ENCODE measurements around the gene PIM3.

DNA sequence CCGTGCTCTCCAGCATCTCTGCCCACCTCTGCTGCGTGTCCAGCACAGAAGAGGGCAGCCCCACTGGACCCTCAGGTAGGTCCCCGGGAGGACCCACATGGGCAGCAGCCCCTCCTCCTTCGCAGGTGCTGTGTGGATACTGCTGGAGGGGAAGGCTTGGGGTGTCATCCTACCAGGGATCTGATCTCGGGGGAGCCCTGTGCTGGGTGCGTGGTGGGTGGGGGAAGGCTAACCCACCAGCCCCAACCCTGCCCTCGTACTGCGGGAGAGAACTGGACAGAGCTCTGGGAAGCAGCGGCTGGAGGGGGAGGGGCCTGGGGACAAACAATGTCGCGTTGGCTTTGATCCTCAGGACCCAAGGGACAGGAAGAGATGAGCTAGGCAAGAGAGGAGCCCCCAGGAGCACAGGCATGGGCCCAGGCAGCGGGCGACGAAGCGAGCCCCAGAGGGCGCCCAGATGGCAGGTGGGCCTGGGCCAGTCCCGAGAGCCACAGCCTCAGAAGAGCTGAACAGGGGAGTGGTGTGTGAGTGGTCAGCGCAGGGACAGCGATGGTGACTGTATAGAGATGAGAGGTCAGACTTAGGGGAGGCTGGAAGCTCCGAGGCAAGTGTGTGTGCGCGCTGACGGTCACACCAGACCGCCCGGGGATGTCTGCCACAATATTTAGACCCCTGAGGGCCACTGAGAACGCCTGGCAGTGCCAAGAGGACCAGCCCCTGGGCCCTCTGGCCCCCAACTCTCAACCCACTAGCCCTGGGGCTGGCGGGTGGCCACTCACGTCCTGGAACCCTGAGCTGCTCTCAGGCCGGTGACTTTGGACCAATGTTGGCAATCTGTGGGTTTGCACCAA, 1.4 kb upstream of the PIM3 start:
- TF ChIP-seq, protein P1, sequence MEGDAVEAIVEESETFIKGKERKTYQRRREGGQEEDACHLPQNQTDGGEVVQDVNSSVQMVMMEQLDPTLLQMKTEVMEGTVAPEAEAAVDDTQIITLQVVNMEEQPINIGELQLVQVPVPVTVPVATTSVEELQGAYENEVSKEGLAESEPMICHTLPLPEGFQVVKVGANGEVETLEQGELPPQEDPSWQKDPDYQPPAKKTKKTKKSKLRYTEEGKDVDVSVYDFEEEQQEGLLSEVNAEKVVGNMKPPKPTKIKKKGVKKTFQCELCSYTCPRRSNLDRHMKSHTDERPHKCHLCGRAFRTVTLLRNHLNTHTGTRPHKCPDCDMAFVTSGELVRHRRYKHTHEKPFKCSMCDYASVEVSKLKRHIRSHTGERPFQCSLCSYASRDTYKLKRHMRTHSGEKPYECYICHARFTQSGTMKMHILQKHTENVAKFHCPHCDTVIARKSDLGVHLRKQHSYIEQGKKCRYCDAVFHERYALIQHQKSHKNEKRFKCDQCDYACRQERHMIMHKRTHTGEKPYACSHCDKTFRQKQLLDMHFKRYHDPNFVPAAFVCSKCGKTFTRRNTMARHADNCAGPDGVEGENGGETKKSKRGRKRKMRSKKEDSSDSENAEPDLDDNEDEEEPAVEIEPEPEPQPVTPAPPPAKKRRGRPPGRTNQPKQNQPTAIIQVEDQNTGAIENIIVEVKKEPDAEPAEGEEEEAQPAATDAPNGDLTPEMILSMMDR (IDR thresholded peaks at IDR 0.05) = no peak
- no peak for TF ChIP-seq POLR2A (IDR thresholded peaks at IDR 0.05)
